Keratinocyte (primary cell): Measurements from ENCODE around the gene MTA3. TPM values are rescaled to one million over a fixed set of nuclear protein-coding genes. Genes with fewer than 3 reads are reported as not detected.

ENCODE experiments used
- DNase-seq: peaks from one replicate; pipeline ENCODE4 v3.0.0-alpha.2; 2011; ENCODE audit warnings: low read depth, missing footprints, low spot score
- FAIRE-seq: peaks from 2 replicates; lab custom pipeline; 2011; peaks lifted over from hg19 to GRCh38; lab: Jason Lieb, UNC
- H2AFZ ChIP-seq: 2 replicates; pipeline ENCODE4 v1.6.0; 2012; ENCODE audit warnings: low read length, control low read depth, inconsistent platforms; ENCODE audit not compliant: control insufficient read depth
- H3K27ac ChIP-seq: 2 replicates; pipeline ENCODE4 v1.5.1; 2011; ENCODE audit warnings: low read length; ENCODE audit not compliant: control insufficient read depth, insufficient read depth
- H3K27me3 ChIP-seq: 3 replicates; pipeline ENCODE4 v1.6.0; 2011; ENCODE audit warnings: low read length; ENCODE audit not compliant: control insufficient read depth, insufficient read depth; ENCODE audit errors: extremely low read depth
- H3K36me3 ChIP-seq, 2 experiments: 2 replicates in 1 of 2; 3 replicates in 1 of 2; pipeline ENCODE4 v1.5.1; 2011; ENCODE audit warnings: low read length in 2 of 2, mild to moderate bottlenecking in 1 of 2; ENCODE audit not compliant: control insufficient read depth in 2 of 2, insufficient read depth in 2 of 2; ENCODE audit errors: extremely low read depth in 1 of 2
- H3K4me1 ChIP-seq: 3 replicates; pipeline ENCODE4 v1.5.1; 2011; ENCODE audit warnings: low read length; ENCODE audit not compliant: control insufficient read depth, insufficient read depth; ENCODE audit errors: extremely low read depth
- H3K4me2 ChIP-seq: 3 replicates; pipeline ENCODE4 v1.6.0; 2011; ENCODE audit warnings: low read depth, low read length; ENCODE audit not compliant: control insufficient read depth, insufficient read depth; ENCODE audit errors: extremely low read depth
- H3K4me3 ChIP-seq, 3 experiments: fragments of 200-600 bp in 1 of 3; sonication (generic) in 1 of 3; 2 replicates in 2 of 3; 3 replicates in 1 of 3; pipeline ENCODE4 v1.5.1; 2011 to 2016; ENCODE audit warnings: low read length in 3 of 3, mild to moderate bottlenecking in 3 of 3, control low read depth in 2 of 3, inconsistent platforms in 1 of 3, low read depth in 1 of 3, mixed read lengths in 1 of 3, mixed run types in 1 of 3, moderate library complexity in 1 of 3; ENCODE audit not compliant: control insufficient read depth in 2 of 3, insufficient read depth in 2 of 3; ENCODE audit errors: extremely low read depth in 1 of 3
- H3K79me2 ChIP-seq: 2 replicates; pipeline ENCODE4 v1.6.0; 2012; ENCODE audit warnings: low read length; ENCODE audit not compliant: control insufficient read depth, insufficient read depth
- H3K9ac ChIP-seq: 3 replicates; pipeline ENCODE4 v1.6.0; 2011; ENCODE audit warnings: low read length; ENCODE audit not compliant: control insufficient read depth, insufficient read depth; ENCODE audit errors: extremely low read depth
- H3K9me1 ChIP-seq: 3 replicates; pipeline ENCODE4 v1.6.0; 2011; ENCODE audit warnings: low read length; ENCODE audit not compliant: control insufficient read depth, insufficient read depth; ENCODE audit errors: extremely low read depth
- H3K9me3 ChIP-seq: 2 replicates; pipeline ENCODE4 v1.5.1; 2012; ENCODE audit warnings: low read depth, low read length; ENCODE audit not compliant: control insufficient read depth
- H4K20me1 ChIP-seq: 3 replicates; pipeline ENCODE4 v1.6.0; 2011; ENCODE audit warnings: low read length; ENCODE audit not compliant: control insufficient read depth, insufficient read depth; ENCODE audit errors: extremely low read depth
- EZH2 ChIP-seq: IDR thresholded peaks from one replicate; pipeline ENCODE4 v1.6.1; 2012; ENCODE audit warnings: inconsistent platforms, mild to moderate bottlenecking, low read length, moderate library complexity
- dilution Hi-C: fragments of 300-500 bp; cut with MboI; formaldehyde crosslinking; loops from one replicate; pipeline ENCODE4 v1.7.0; 2020; ENCODE audit warnings: low sequenced_read_pairs; ENCODE audit not compliant: extremely low pct_ligation_motif_present
- polyA minus RNA-seq, 3 experiments: library from RNA; depleted of rRNA, polyadenylated mRNA; stranded (reverse); fragments of >200 nt; gene quantifications; 1 replicate in 1 of 3; 2 replicates in 1 of 3; 3 replicates in 1 of 3; pipeline ENCODE4 v1.2.3, GENCODE V29; 2011
- polyA plus RNA-seq, 5 experiments: library from polyadenylated mRNA; depleted of rRNA in 3 of 5; stranded (reverse) in 3 of 5; stranded (forward) in 1 of 5; unstranded in 1 of 5; fragments of >200 nt; gene quantifications; 1 replicate in 1 of 5; 2 replicates in 3 of 5; 3 replicates in 1 of 5; pipeline versions ENCODE4 v1.2.1 to v1.2.3, GENCODE V29; 2011 to 2012; ENCODE audit warnings: missing spikeins in 2 of 5, low read depth in 1 of 5, low replicate concordance in 1 of 5
- TF ChIP-seq, protein P1 (sequence below), 3 experiments: IDR thresholded peaks in 1 of 3; conservative IDR thresholded peaks in 1 of 3; optimal IDR thresholded peaks in 1 of 3; 2 replicates in 2 of 3; 3 replicates in 1 of 3; pipeline versions ENCODE3 to v1.5.1; 2011; ENCODE audit warnings: low read length in 3 of 3, mild to moderate bottlenecking in 3 of 3, moderate library complexity in 2 of 3, control low read depth in 1 of 3, inconsistent platforms in 1 of 3; ENCODE audit not compliant: insufficient read depth in 2 of 3; ENCODE audit errors: extremely low read depth in 1 of 3

Gene MTA3
- 24.3 to 34.3 TPM (median 29.4 TPM) in 3 replicates for polyA plus RNA-seq
- polyA plus RNA-seq (2011; ENCODE audit: low read depth): 125 TPM
- polyA plus RNA-seq (2011; cell fraction: cytosol; rRNA removed): 25.6 and 37.2 TPM in 2 replicates
- polyA plus RNA-seq (2011; cell fraction: nucleus; rRNA removed): 33.4 and 35.3 TPM in 2 replicates
- 20.4 and 26.5 TPM in 2 replicates for polyA plus RNA-seq (2012; ENCODE audit: low replicate concordance)
- polyA minus RNA-seq: 18.6 to 31.7 TPM (median 21.8 TPM) in 3 replicates
- polyA minus RNA-seq (2011; cell fraction: cytosol; rRNA and poly(A)+ RNA removed): 10.9 TPM
- polyA minus RNA-seq (2011; cell fraction: nucleus; rRNA and poly(A)+ RNA removed): 13.5 and 29.2 TPM in 2 replicates

GRCh38 chr2:42568401-42569115 lies at the start of gene MTA3:
MTA3 (plus strand) TSS chr2:42568632; CDS start chr2:42568746, 114 bp downstream.
- Histone ChIP-seq H3K9ac (peak within 1 kb of the TSS; percentile 78), H3K4me2 (peak within 1 kb of the TSS; percentile 90), H3K27ac (peak within 1 kb of the TSS; percentile 64), H3K36me3 (peaks cover 0 to 2% of the 10 kb centered on the region in 2 experiments), H3K4me3 (peak within 1 kb of the TSS; percentile 70 to 83 (median 81)), H3K9me3 (no peaks in the 10 kb centered on the region), H3K9me1 (no peaks in the 10 kb centered on the region), H2AFZ (peak within 1 kb of the TSS; percentile 84), H3K4me1 (peaks cover 6% of the 10 kb centered on the region), H3K79me2 (peaks cover 12% of the 10 kb centered on the region), H3K27me3 (no peaks in the 10 kb centered on the region), H4K20me1 (no peaks in the 10 kb centered on the region)
- DNase-seq (no peak), FAIRE-seq (no peak)
- dilution Hi-C loops: no loop called here
- TF ChIP-seq, protein P1, sequence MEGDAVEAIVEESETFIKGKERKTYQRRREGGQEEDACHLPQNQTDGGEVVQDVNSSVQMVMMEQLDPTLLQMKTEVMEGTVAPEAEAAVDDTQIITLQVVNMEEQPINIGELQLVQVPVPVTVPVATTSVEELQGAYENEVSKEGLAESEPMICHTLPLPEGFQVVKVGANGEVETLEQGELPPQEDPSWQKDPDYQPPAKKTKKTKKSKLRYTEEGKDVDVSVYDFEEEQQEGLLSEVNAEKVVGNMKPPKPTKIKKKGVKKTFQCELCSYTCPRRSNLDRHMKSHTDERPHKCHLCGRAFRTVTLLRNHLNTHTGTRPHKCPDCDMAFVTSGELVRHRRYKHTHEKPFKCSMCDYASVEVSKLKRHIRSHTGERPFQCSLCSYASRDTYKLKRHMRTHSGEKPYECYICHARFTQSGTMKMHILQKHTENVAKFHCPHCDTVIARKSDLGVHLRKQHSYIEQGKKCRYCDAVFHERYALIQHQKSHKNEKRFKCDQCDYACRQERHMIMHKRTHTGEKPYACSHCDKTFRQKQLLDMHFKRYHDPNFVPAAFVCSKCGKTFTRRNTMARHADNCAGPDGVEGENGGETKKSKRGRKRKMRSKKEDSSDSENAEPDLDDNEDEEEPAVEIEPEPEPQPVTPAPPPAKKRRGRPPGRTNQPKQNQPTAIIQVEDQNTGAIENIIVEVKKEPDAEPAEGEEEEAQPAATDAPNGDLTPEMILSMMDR (optimal IDR thresholded peaks at IDR 0.05 in 1 of 3, IDR thresholded peaks at IDR 0.05 in 1 of 3, conservative IDR thresholded peaks at IDR 0.05 in 1 of 3; ENCODE audit: extremely low read depth in 1 of 3, insufficient read depth in 2 of 3, low read length in 3 of 3): no peak
- TF ChIP-seq EZH2: no peak

- Histone ChIP-seq H3K79me2 (no peaks in the 10 kb centered on the region), H3K9me3 (no peaks in the 10 kb centered on the region), H3K36me3 (no peaks in the 10 kb centered on the region), H3K4me3 (no peak overlapping the region), H4K20me1 (no peaks in the 10 kb centered on the region), H3K27me3 (no peaks in the 10 kb centered on the region), H3K4me2 (no peak overlapping the region), H3K9me1 (no peaks in the 10 kb centered on the region), H3K9ac (no peak overlapping the region), H3K4me1 (no peaks in the 10 kb centered on the region), H2AFZ (no peak overlapping the region), H3K27ac (no peak overlapping the region)
- FAIRE-seq (no peak), DNase-seq (no peak)
- dilution Hi-C loops: no loop called here
- TF ChIP-seq, protein P1 (optimal IDR thresholded peaks at IDR 0.05 in 1 of 3, IDR thresholded peaks at IDR 0.05 in 1 of 3, conservative IDR thresholded peaks at IDR 0.05 in 1 of 3; ENCODE audit: extremely low read depth in 1 of 3, insufficient read depth in 2 of 3, low read length in 3 of 3): no peak
- no peak for TF ChIP-seq EZH2
These were observed 48.8 kb upstream of the MTA3 start for GRCh38 chr2:42519624-42520023.
